Endothelial cell of umbilical vein (primary cell): ENCODE measurements around the gene HGFAC. TPM values are rescaled to one million over a fixed set of nuclear protein-coding genes. Genes with fewer than 3 reads are reported as not detected.

ENCODE experiments used
- BruUV-seq: library from RNA; stranded (reverse); fragments of 400-500 nt; replicated peaks from 2 replicates; lab custom pipeline; 2021; lab: Mats Ljungman, UMichigan
- CTCF ChIA-PET: fragments of 300-600, 350-600 bp; sonication (Branson Sonifier 250); formaldehyde crosslinking; loops from one replicate; lab custom pipeline; 2021; ENCODE audit warnings: antibody characterized with exemption, inconsistent platforms; lab: Charles Lee
- POLR2A ChIA-PET: fragments of 300-600, 350-600 bp; sonication (Branson Sonifier 250); formaldehyde crosslinking; loops from one replicate; lab custom pipeline; 2021; ENCODE audit warnings: antibody characterized with exemption, inconsistent platforms; lab: Charles Lee
- DNase-seq: peaks from one replicate; pipeline ENCODE4 v3.0.0-alpha.2; 2011; ENCODE audit warnings: low read depth, low spot score
- FAIRE-seq: peaks from 2 replicates; lab custom pipeline; 2011; peaks lifted over from hg19 to GRCh38; lab: Jason Lieb, UNC
- H2AFZ ChIP-seq: 2 replicates; pipeline ENCODE4 v1.6.0; 2012; ENCODE audit warnings: low read depth, low read length, control low read depth, inconsistent platforms
- H3K27ac ChIP-seq: 2 replicates; pipeline ENCODE4 v1.5.1; 2011; ENCODE audit warnings: low read depth, mild to moderate bottlenecking, control low read depth, low read length, moderate library complexity; ENCODE audit not compliant: insufficient read depth
- H3K27me3 ChIP-seq, 2 experiments: 2 replicates each; pipeline versions ENCODE4 v1.6.0 to v1.6.1; 2011; ENCODE audit warnings: low read length in 2 of 2, mixed read lengths in 1 of 2; ENCODE audit not compliant: control insufficient read depth in 2 of 2, insufficient read depth in 2 of 2
- H3K36me3 ChIP-seq, 2 experiments: 2 replicates in 1 of 2; 3 replicates in 1 of 2; pipeline ENCODE4 v1.5.1; 2011; ENCODE audit warnings: low read length in 2 of 2, mild to moderate bottlenecking in 1 of 2, moderate library complexity in 1 of 2; ENCODE audit not compliant: control insufficient read depth in 2 of 2, insufficient read depth in 2 of 2; ENCODE audit errors: extremely low read depth in 1 of 2
- H3K4me1 ChIP-seq: 3 replicates; pipeline ENCODE4 v1.5.1; 2011; ENCODE audit warnings: mild to moderate bottlenecking, low read length; ENCODE audit not compliant: control insufficient read depth, insufficient read depth; ENCODE audit errors: extremely low read depth
- H3K4me2 ChIP-seq: 2 replicates; pipeline ENCODE4 v1.6.1; 2011; ENCODE audit warnings: low read length, control low read depth, mixed read lengths; ENCODE audit not compliant: insufficient read depth
- H3K4me3 ChIP-seq, 3 experiments: fragments of 200-600 bp in 1 of 3; sonication (generic), shearing (Covaris generic) in 1 of 3; replicated peaks in 1 of 3; 2 replicates each; pipeline ENCODE4 v1.5.1; 2011 to 2016; ENCODE audit warnings: control low read depth in 3 of 3, low read length in 3 of 3, mild to moderate bottlenecking in 2 of 3, inconsistent platforms in 1 of 3, low read depth in 1 of 3, moderate library complexity in 1 of 3; ENCODE audit not compliant: insufficient read depth in 1 of 3
- H3K79me2 ChIP-seq: 2 replicates; pipeline ENCODE4 v1.6.0; 2012; ENCODE audit warnings: low read length, inconsistent platforms; ENCODE audit not compliant: control insufficient read depth, insufficient read depth
- H3K9ac ChIP-seq: replicated peaks from 2 replicates; pipeline ENCODE3; 2011; ENCODE audit warnings: low read length, control low read depth; ENCODE audit not compliant: insufficient read depth; ENCODE audit errors: extremely low read depth
- H3K9me1 ChIP-seq: replicated peaks from 3 replicates; pipeline ENCODE4 v1.6.0; 2011; ENCODE audit warnings: mild to moderate bottlenecking, low read length; ENCODE audit not compliant: control insufficient read depth, insufficient read depth; ENCODE audit errors: extremely low read depth
- H3K9me3 ChIP-seq: replicated peaks from 2 replicates; pipeline ENCODE4 v1.5.1; 2012; ENCODE audit warnings: low read length, inconsistent platforms; ENCODE audit not compliant: control insufficient read depth, insufficient read depth
- H4K20me1 ChIP-seq: replicated peaks from 2 replicates; pipeline ENCODE3; 2011; ENCODE audit warnings: mild to moderate bottlenecking, low read length; ENCODE audit not compliant: control insufficient read depth, insufficient read depth; ENCODE audit errors: extremely low read depth
- EZH2 ChIP-seq: IDR thresholded peaks from 2 replicates; pipeline ENCODE4 v1.6.1; 2012; ENCODE audit warnings: borderline replicate concordance, low read depth, mild to moderate bottlenecking, moderate library complexity, low read length, inconsistent platforms; ENCODE audit not compliant: severe bottlenecking
- FOS ChIP-seq: IDR thresholded peaks from 2 replicates; pipeline ENCODE4 v1.6.1; 2011; ENCODE audit warnings: mild to moderate bottlenecking, low read length, moderate library complexity, borderline replicate concordance; ENCODE audit not compliant: insufficient read depth
- GATA2 ChIP-seq: IDR thresholded peaks from 2 replicates; pipeline ENCODE4 v1.7.0; 2011; ENCODE audit warnings: low read depth, mild to moderate bottlenecking, moderate library complexity, mixed read lengths, low read length; ENCODE audit not compliant: insufficient read length, insufficient read depth
- JUN ChIP-seq: IDR thresholded peaks from 2 replicates; pipeline ENCODE4 v1.6.1; 2011; ENCODE audit warnings: borderline replicate concordance, low read depth; ENCODE audit not compliant: insufficient read length, insufficient read depth
- MYC ChIP-seq: IDR thresholded peaks from one replicate; pipeline ENCODE4 v1.6.1; 2011; ENCODE audit warnings: mild to moderate bottlenecking, low read depth, low read length
- POLR2A ChIP-seq: IDR thresholded peaks from 2 replicates; pipeline ENCODE4 v1.6.1; 2012; ENCODE audit warnings: low read depth, mild to moderate bottlenecking, control low read depth, low read length
- POLR2AphosphoS5 ChIP-seq: IDR thresholded peaks from 2 replicates; pipeline ENCODE4 v1.6.1; 2012; ENCODE audit warnings: low read depth, mild to moderate bottlenecking, control low read depth, low read length, moderate library complexity; ENCODE audit not compliant: insufficient read depth
- dilution Hi-C: fragments of 300-500 bp; cut with MboI; formaldehyde crosslinking; loops from one replicate; pipeline ENCODE4 v1.15.0; 2019; ENCODE audit warnings: low sequenced_read_pairs; ENCODE audit not compliant: extremely low pct_ligation_motif_present
- intact Hi-C: fragments of 100-400 bp; cut with micrococcal nuclease; formaldehyde crosslinking; loops from one replicate; pipeline ENCODE4 v1.10.0; 2022
- polyA plus RNA-seq, 4 experiments: library from polyadenylated mRNA; depleted of rRNA in 3 of 4; stranded (reverse) in 3 of 4; unstranded in 1 of 4; fragments of >200 nt; gene quantifications; 2 replicates each; pipeline versions ENCODE4 v1.2.1 to v1.2.3, GENCODE V29; 2011 to 2012; ENCODE audit warnings: missing spikeins in 1 of 4
- total RNA-seq: library from RNA; stranded (reverse); gene quantifications from 2 replicates; pipeline ENCODE4 v1.2.3, GENCODE V29; 2021
- TF ChIP-seq, protein P1 (sequence below), 2 donors: IDR thresholded peaks; 1 replicate in 1 of 2; 2 replicates in 1 of 2; pipeline ENCODE4 v1.5.1; 2011; ENCODE audit warnings: low read length in 2 of 2, mild to moderate bottlenecking in 2 of 2, moderate library complexity in 2 of 2, control low read depth in 1 of 2, inconsistent platforms in 1 of 2, low read depth in 1 of 2; ENCODE audit not compliant: insufficient read depth in 1 of 2; ENCODE audit errors: extremely low read depth in 1 of 2
- TF ChIP-seq, protein P2 (sequence below): IDR thresholded peaks from 2 replicates; pipeline ENCODE4 v1.6.1; 2011; ENCODE audit not compliant: insufficient read depth, insufficient read length

HGFAC gene
- total and polyA plus RNA-seq, 2 donors (not counting 3 experiments of a cell fraction or from before 2014, with no cell fraction given): 0.36 to 0.49 TPM

DNA sequence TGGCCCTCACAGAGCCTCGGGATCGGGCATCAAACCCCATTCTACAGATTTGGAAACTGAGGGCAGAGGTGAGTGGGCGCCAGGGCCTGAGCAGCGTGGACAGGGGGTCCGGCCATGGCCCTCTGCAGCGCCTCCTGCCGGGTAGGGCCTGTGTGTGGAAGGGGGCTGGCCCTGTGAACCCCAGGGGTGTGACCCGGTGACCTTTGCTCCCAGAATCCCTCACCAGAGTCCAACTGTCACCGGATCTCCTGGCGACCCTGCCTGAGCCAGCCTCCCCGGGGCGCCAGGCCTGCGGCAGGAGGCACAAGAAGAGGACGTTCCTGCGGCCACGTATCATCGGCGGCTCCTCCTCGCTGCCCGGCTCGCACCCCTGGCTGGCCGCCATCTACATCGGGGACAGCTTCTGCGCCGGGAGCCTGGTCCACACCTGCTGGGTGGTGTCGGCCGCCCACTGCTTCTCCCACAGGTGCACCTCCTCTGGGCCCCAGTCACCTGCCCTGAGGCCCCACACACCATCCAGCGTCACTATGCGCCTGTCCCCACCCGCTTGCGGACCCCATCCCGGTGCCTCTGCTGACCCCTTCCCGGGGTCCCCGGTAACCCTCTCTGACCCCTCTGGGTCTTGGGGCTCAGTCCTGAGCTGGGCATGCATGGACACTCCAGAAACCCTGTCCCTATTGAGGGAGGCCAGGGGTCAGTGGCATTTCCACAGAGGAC lies 4.2 kb downstream of the HGFAC start:
- FAIRE-seq (no peak), DNase-seq (no peak)
- Histone ChIP-seq H3K4me3 (no peak overlapping the region), H3K79me2 (no peaks in the 10 kb centered on the region), H3K27ac (no peak overlapping the region), H2AFZ (no peak overlapping the region), H3K4me2 (no peak overlapping the region), H3K9me1 (no peaks in the 10 kb centered on the region), H3K36me3 (no peaks in the 10 kb centered on the region), H3K4me1 (no peaks in the 10 kb centered on the region), H3K27me3 (no peaks in the 10 kb centered on the region), H3K9ac (no peak overlapping the region), H3K9me3 (no peaks in the 10 kb centered on the region), H4K20me1 (no peaks in the 10 kb centered on the region)
- POLR2A ChIA-PET: no interaction called here
- TF ChIP-seq, protein P1, sequence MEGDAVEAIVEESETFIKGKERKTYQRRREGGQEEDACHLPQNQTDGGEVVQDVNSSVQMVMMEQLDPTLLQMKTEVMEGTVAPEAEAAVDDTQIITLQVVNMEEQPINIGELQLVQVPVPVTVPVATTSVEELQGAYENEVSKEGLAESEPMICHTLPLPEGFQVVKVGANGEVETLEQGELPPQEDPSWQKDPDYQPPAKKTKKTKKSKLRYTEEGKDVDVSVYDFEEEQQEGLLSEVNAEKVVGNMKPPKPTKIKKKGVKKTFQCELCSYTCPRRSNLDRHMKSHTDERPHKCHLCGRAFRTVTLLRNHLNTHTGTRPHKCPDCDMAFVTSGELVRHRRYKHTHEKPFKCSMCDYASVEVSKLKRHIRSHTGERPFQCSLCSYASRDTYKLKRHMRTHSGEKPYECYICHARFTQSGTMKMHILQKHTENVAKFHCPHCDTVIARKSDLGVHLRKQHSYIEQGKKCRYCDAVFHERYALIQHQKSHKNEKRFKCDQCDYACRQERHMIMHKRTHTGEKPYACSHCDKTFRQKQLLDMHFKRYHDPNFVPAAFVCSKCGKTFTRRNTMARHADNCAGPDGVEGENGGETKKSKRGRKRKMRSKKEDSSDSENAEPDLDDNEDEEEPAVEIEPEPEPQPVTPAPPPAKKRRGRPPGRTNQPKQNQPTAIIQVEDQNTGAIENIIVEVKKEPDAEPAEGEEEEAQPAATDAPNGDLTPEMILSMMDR (IDR thresholded peaks at IDR 0.05; ENCODE audit: extremely low read depth in 1 of 2, insufficient read depth in 1 of 2, low read depth in 1 of 2, low read length in 2 of 2): no peak
- TF ChIP-seq JUN: no peak
- no peak for TF ChIP-seq FOS
- no peak for TF ChIP-seq MYC
- no peak for TF ChIP-seq POLR2AphosphoS5
- no peak for TF ChIP-seq GATA2
- TF ChIP-seq EZH2: no peak
- no peak for TF ChIP-seq POLR2A
- TF ChIP-seq, protein P2, sequence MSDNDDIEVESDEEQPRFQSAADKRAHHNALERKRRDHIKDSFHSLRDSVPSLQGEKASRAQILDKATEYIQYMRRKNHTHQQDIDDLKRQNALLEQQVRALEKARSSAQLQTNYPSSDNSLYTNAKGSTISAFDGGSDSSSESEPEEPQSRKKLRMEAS: no peak
- no TSS peak for BruUV-seq
- intact Hi-C loops (no loop called here), dilution Hi-C loops (no loop called here)
- CTCF ChIA-PET: interaction anchor here (2.6 to 6.1 kb wide), 3 partner anchors 100 to 300 kb away, joined by 6 to 78 read pairs (median 19); no protein-coding TSS in a partner anchor
